ENCODE data around the gene PNPLA3. TPM values are rescaled to one million over a fixed set of nuclear protein-coding genes. Genes with fewer than 3 reads are reported as not detected.
A peak's percentile ranks its signal among the peaks of the same experiment; 100 is the strongest.

The PNPLA3 gene
- total RNA-seq, 2 donors from 2014 or later, result 0.14 to 0.47 TPM

- Mint-ChIP-seq H3K27me3 (peaks cover 20 to 35% of the 10 kb centered on the region in 2 donors), H3K9me3 (no peaks in the 10 kb centered on the region), H3K36me3 (no peaks in the 10 kb centered on the region), H3K4me1 (ENCODE audit: low read depth in 2 of 2) (peaks cover 15 to 25% of the 10 kb centered on the region in 2 donors), H3K27ac (no peak overlapping the region), H3K4me3 (peak overlapping the region; percentile 57)
- DNase-seq (ENCODE audit: low spot score) (no peak), ATAC-seq (peak; percentile 54 to 74)
These were observed 38.8 kb upstream of the PNPLA3 start for GRCh38 chr22:43884600-43885318.

- Mint-ChIP-seq H3K27me3 (peaks cover 20 to 35% of the 10 kb centered on the region in 2 donors), H3K36me3 (no peaks in the 10 kb centered on the region), H3K4me3 (no peak overlapping the region), H3K4me1 (ENCODE audit: low read depth in 2 of 2) (peaks cover 15 to 25% of the 10 kb centered on the region in 2 donors), H3K9me3 (no peaks in the 10 kb centered on the region), H3K27ac (no peak overlapping the region)
- ATAC-seq (no peak), DNase-seq (ENCODE audit: low spot score) (no peak)
These were observed 38.3 kb upstream of the PNPLA3 start for GRCh38 chr22:43885319-43885671.

GRCh38 chr22:43885786-43886185 lies 37.8 kb upstream of the PNPLA3 start:
- Mint-ChIP-seq H3K27me3 (peaks cover 20 to 35% of the 10 kb centered on the region in 2 donors), H3K4me3 (no peak overlapping the region), H3K36me3 (no peaks in the 10 kb centered on the region), H3K4me1 (ENCODE audit: low read depth in 2 of 2) (peaks cover 15 to 25% of the 10 kb centered on the region in 2 donors), H3K9me3 (no peaks in the 10 kb centered on the region), H3K27ac (no peak overlapping the region)
- DNase-seq (ENCODE audit: low spot score), result no peak
- no peak for ATAC-seq

- Mint-ChIP-seq H3K4me1 (ENCODE audit: low read depth in 2 of 2) (peaks cover 15 to 25% of the 10 kb centered on the region in 2 donors), H3K27ac (no peak overlapping the region), H3K4me3 (no peak overlapping the region), H3K36me3 (no peaks in the 10 kb centered on the region), H3K27me3 (peaks cover 20 to 35% of the 10 kb centered on the region in 2 donors), H3K9me3 (no peaks in the 10 kb centered on the region)
- no peak for DNase-seq (ENCODE audit: low spot score)
- ATAC-seq, result no peak
These were observed 37.4 kb upstream of the PNPLA3 start for GRCh38 chr22:43886231-43886630.

- Mint-ChIP-seq H3K4me3 (no peak overlapping the region), H3K36me3 (no peaks in the 10 kb centered on the region), H3K27me3 (peaks cover 23 to 35% of the 10 kb centered on the region in 2 donors), H3K4me1 (ENCODE audit: low read depth in 2 of 2) (peaks cover 15 to 25% of the 10 kb centered on the region in 2 donors), H3K27ac (no peak overlapping the region), H3K9me3 (no peaks in the 10 kb centered on the region)
- DNase-seq (ENCODE audit: low spot score) (no peak), ATAC-seq (no peak)
These were observed 36.2 kb upstream of the PNPLA3 start for GRCh38 chr22:43887391-43887790.

- Mint-ChIP-seq H3K9me3 (no peaks in the 10 kb centered on the region), H3K27ac (no peak overlapping the region), H3K4me3 (no peak overlapping the region), H3K4me1 (ENCODE audit: low read depth in 2 of 2) (peaks cover 9 to 13% of the 10 kb centered on the region in 2 donors), H3K36me3 (no peaks in the 10 kb centered on the region), H3K27me3 (peaks cover 21 to 34% of the 10 kb centered on the region in 2 donors)
- ATAC-seq (no peak), DNase-seq (ENCODE audit: low spot score) (no peak)
These were observed 34.9 kb upstream of the PNPLA3 start for GRCh38 chr22:43888740-43889139.

- Mint-ChIP-seq H3K27ac (no peak overlapping the region), H3K4me3 (no peak overlapping the region), H3K9me3 (no peaks in the 10 kb centered on the region), H3K27me3 (peaks cover 24 to 37% of the 10 kb centered on the region in 2 donors), H3K4me1 (ENCODE audit: low read depth in 2 of 2) (peaks cover 6 to 12% of the 10 kb centered on the region in 2 donors), H3K36me3 (no peaks in the 10 kb centered on the region)
- DNase-seq (ENCODE audit: low spot score), result no peak
- no peak for ATAC-seq
These were observed 34.3 kb upstream of the PNPLA3 start for GRCh38 chr22:43889201-43889859.

GRCh38 chr22:43889860-43890253 lies 33.7 kb upstream of the PNPLA3 start:
- no peak for DNase-seq (ENCODE audit: low spot score)
- Mint-ChIP-seq H3K4me1 (ENCODE audit: low read depth in 2 of 2) (peaks cover under 1 to 8% of the 10 kb centered on the region in 2 donors), H3K36me3 (no peaks in the 10 kb centered on the region), H3K9me3 (no peaks in the 10 kb centered on the region), H3K27ac (no peak overlapping the region), H3K27me3 (peaks cover 24 to 37% of the 10 kb centered on the region in 2 donors), H3K4me3 (no peak overlapping the region)
- no peak for ATAC-seq

GRCh38 chr22:43890901-43891331 lies 32.7 kb upstream of the PNPLA3 start:
- DNase-seq (ENCODE audit: low spot score), result no peak

GRCh38 chr22:43891360-43892182 lies 32.0 kb upstream of the PNPLA3 start, which contains the start of gene PNPLA5:
PNPLA5 (minus strand) TSS chr22:43892013; CDS start chr22:43891880, 133 bp downstream.
- H3K9me3 Mint-ChIP-seq, result no peaks in the 10 kb centered on the region
- H3K36me3 Mint-ChIP-seq, result no peaks in the 10 kb centered on the region
- no peak within 1 kb of the TSS for H3K27ac Mint-ChIP-seq
- no peak within 1 kb of the TSS for H3K4me3 Mint-ChIP-seq
- no peaks in the 10 kb centered on the region for H3K4me1 Mint-ChIP-seq (ENCODE audit: low read depth in 2 of 2)
- DNase-seq (ENCODE audit: low spot score) (no peak), ATAC-seq (no peak)
- peaks cover 19 to 36% of the 10 kb centered on the region in 2 donors for H3K27me3 Mint-ChIP-seq

More at GRCh38 chr22:43890901-43891331, 32.7 kb upstream of the PNPLA3 start:
- no peaks in the 10 kb centered on the region for H3K4me1 Mint-ChIP-seq (ENCODE audit: low read depth in 2 of 2)
- H3K36me3 Mint-ChIP-seq, result no peaks in the 10 kb centered on the region
- H3K9me3 Mint-ChIP-seq, result no peaks in the 10 kb centered on the region
- no peak overlapping the region for H3K27ac Mint-ChIP-seq
- H3K4me3 Mint-ChIP-seq, result no peak overlapping the region
- peaks cover 19 to 37% of the 10 kb centered on the region in 2 donors for H3K27me3 Mint-ChIP-seq
- no peak for ATAC-seq

GRCh38 chr22:43892183-43892894 lies 31.3 kb upstream of the PNPLA3 start:
- Mint-ChIP-seq H3K4me1 (ENCODE audit: low read depth in 2 of 2) (no peaks in the 10 kb centered on the region), H3K36me3 (no peaks in the 10 kb centered on the region), H3K27ac (no peak overlapping the region), H3K9me3 (no peaks in the 10 kb centered on the region), H3K27me3 (peaks cover 19 to 28% of the 10 kb centered on the region in 2 donors), H3K4me3 (no peak overlapping the region)
- ATAC-seq (no peak), DNase-seq (ENCODE audit: low spot score) (no peak)

- H3K36me3 Mint-ChIP-seq, result no peaks in the 10 kb centered on the region
- ATAC-seq (no peak), DNase-seq (ENCODE audit: low spot score) (no peak)
- H3K9me3 Mint-ChIP-seq, result no peaks in the 10 kb centered on the region
- H3K27me3 Mint-ChIP-seq, result peaks cover 16 to 22% of the 10 kb centered on the region in 2 donors
- no peaks in the 10 kb centered on the region for H3K4me1 Mint-ChIP-seq (ENCODE audit: low read depth in 2 of 2)
- H3K4me3 Mint-ChIP-seq, result no peak overlapping the region
- H3K27ac Mint-ChIP-seq, result no peak overlapping the region
These were observed 30.3 kb upstream of the PNPLA3 start for GRCh38 chr22:43893266-43893665.

GRCh38 chr22:43894122-43894521 lies 29.5 kb upstream of the PNPLA3 start:
- no peak overlapping the region for H3K4me3 Mint-ChIP-seq
- no peaks in the 10 kb centered on the region for H3K36me3 Mint-ChIP-seq
- no peak overlapping the region for H3K27ac Mint-ChIP-seq
- no peaks in the 10 kb centered on the region for H3K4me1 Mint-ChIP-seq (ENCODE audit: low read depth in 2 of 2)
- peaks cover 11 to 13% of the 10 kb centered on the region in 2 donors for H3K27me3 Mint-ChIP-seq
- no peak for DNase-seq (ENCODE audit: low spot score)
- no peaks in the 10 kb centered on the region for H3K9me3 Mint-ChIP-seq
- no peak for ATAC-seq
